IPS DF 4.7 (cell line): Measurements from ENCODE around the gene DCAF15.

Experiments used
- DNase-seq: peaks from one replicate; pipeline ENCODE4 v3.0.0-alpha.2; 2013; ENCODE audit warnings: low spot score; ENCODE audit errors: extremely low read depth

The DCAF15 gene

GRCh38 chr19:13995017-13995728 is 42.9 kb downstream of the DCAF15 start:
- DNase-seq: no peak

GRCh38 chr19:13995878-13996765 is 43.8 kb downstream of the DCAF15 start:
- no peak for DNase-seq

GRCh38 chr19:13996928-13997630 is 44.8 kb downstream of the DCAF15 start:
- no peak for DNase-seq

GRCh38 chr19:13997631-13997962 is 45.3 kb downstream of the DCAF15 start:
- DNase-seq: no peak

GRCh38 chr19:13998426-13998825 is 46.1 kb downstream of the DCAF15 start:
- DNase-seq: no peak

- no peak for DNase-seq
These were observed 46.8 kb downstream of the DCAF15 start for GRCh38 chr19:13999085-13999484.

- DNase-seq: no peak
These were observed 48.5 kb downstream of the DCAF15 start for GRCh38 chr19:14000691-14001375.

GRCh38 chr19:14002571-14003250 is 50.4 kb downstream of the DCAF15 start:
- no peak for DNase-seq

GRCh38 chr19:14003251-14004055 is 51.1 kb downstream of the DCAF15 start:
- no peak for DNase-seq

GRCh38 chr19:14004619-14005348 is 52.5 kb downstream of the DCAF15 start:
- DNase-seq: no peak

GRCh38 chr19:14005349-14006084 is 53.2 kb downstream of the DCAF15 start:
- no peak for DNase-seq

GRCh38 chr19:14006085-14006765 is 53.9 kb downstream of the DCAF15 start, which contains the start of gene RFX1:
Gene RFX1, minus strand, starts transcription at chr19:14006320. Its CDS starts 12,477 bp downstream, at chr19:13993843.
- peak; percentile 99 for DNase-seq

GRCh38 chr19:14006766-14007562 is 54.7 kb downstream of the DCAF15 start:
- no peak for DNase-seq
